K562 (cell line): ENCODE data around the gene PEX11B. TPM values are rescaled to one million over a fixed set of nuclear protein-coding genes. Genes with fewer than 3 reads are reported as not detected.

Experiments used
- ATF7 ChIP-seq: fragments of 450-650 bp; IDR thresholded peaks from 2 replicates; pipeline ENCODE4 v1.7.1; 2014; ENCODE audit warnings: mild to moderate bottlenecking, moderate library complexity
- BHLHE40 ChIP-seq: IDR thresholded peaks from 2 replicates; pipeline ENCODE4 v1.6.1; 2011; ENCODE audit warnings: low read length, improper control_type of control experiment
- ETV1 ChIP-seq: fragments of 450-650 bp; conservative IDR thresholded peaks from 2 replicates; pipeline ENCODE4 v1.6.1; 2016; ENCODE audit warnings: missing genetic modification characterization, control low read depth, low read depth, missing compliant biosample characterization
- GABPB1 ChIP-seq: sonication (generic); formaldehyde crosslinking; IDR thresholded peaks from 2 replicates; pipeline ENCODE4 v1.8.0; 2022; ENCODE audit warnings: mild to moderate bottlenecking, missing genetic modification reagents
- NBN ChIP-seq: fragments of 450-650 bp; IDR thresholded peaks from 2 replicates; pipeline ENCODE4 v1.6.1; 2016; ENCODE audit warnings: low read depth, mild to moderate bottlenecking
- NR2F6 ChIP-seq: fragments of 450-650 bp; formaldehyde crosslinking; IDR thresholded peaks from 2 replicates; pipeline ENCODE4 v1.4.0; 2020; ENCODE audit warnings: mild to moderate bottlenecking
- NRF1 ChIP-seq, 2 experiments: fragments of 450-650 bp; IDR thresholded peaks in 1 of 2; conservative IDR thresholded peaks in 1 of 2; 2 replicates each; pipeline ENCODE4 v1.6.1; 2014; ENCODE audit warnings: mild to moderate bottlenecking in 2 of 2
- PHTF2 ChIP-seq: fragments of 250-450 bp; sonication (Bioruptor Pico); IDR thresholded peaks from 2 replicates; pipeline ENCODE4 v1.5.0; 2021; ENCODE audit warnings: mild to moderate bottlenecking
- THRAP3 ChIP-seq: fragments of 450-650 bp; IDR thresholded peaks from 2 replicates; pipeline ENCODE4 v1.6.1; 2016; ENCODE audit warnings: mild to moderate bottlenecking, inconsistent platforms, borderline replicate concordance
- ZNF551 ChIP-seq: fragments of 250-450 bp; sonication (Bioruptor Pico); IDR thresholded peaks from 2 replicates; pipeline ENCODE4 v1.5.0; 2021; ENCODE audit warnings: mild to moderate bottlenecking, moderate library complexity
- polyA plus RNA-seq, 8 experiments: library from polyadenylated mRNA; depleted of rRNA in 4 of 8; stranded (reverse) in 5 of 8; unstranded in 3 of 8; fragments of >200 nt; fragmentation: Nextera tagmentation in 2 of 8; fragmentation: Illumina TruSeq in 1 of 8; extraction: Ambion mirVana in 2 of 8; extraction: Trizol in 1 of 8; gene quantifications; 2 replicates each; pipeline versions ENCODE4 v1.2.1 to v1.2.3, GENCODE V29; 2011 to 2014; ENCODE audit warnings: inconsistent platforms in 1 of 8, missing spikeins in 1 of 8
- total RNA-seq, 7 experiments: library from RNA; depleted of rRNA in 6 of 7; stranded (reverse); fragments of >200 nt in 6 of 7; fragmentation: Illumina TruSeq in 2 of 7; extraction: Trizol in 2 of 7; gene quantifications; 2 replicates each; pipeline versions ENCODE4 v1.2.1 to v1.2.3, GENCODE V29; 2011 to 2021; ENCODE audit warnings: low replicate concordance in 1 of 7
- TF ChIP-seq, protein P1 (sequence below): fragments of 450-650 bp; IDR thresholded peaks from 2 replicates; pipeline ENCODE4 v1.7.1; 2018; ENCODE audit warnings: mild to moderate bottlenecking, low read depth; ENCODE audit not compliant: partially characterized antibody
- TF ChIP-seq, protein P2 (sequence below): sonication (generic); formaldehyde crosslinking; IDR thresholded peaks from 2 replicates; pipeline ENCODE4 v1.9.0; 2022; ENCODE audit warnings: mild to moderate bottlenecking, missing genetic modification reagents
- TF ChIP-seq, protein P3 (sequence below): fragments of 450-650 bp; IDR thresholded peaks from 2 replicates; pipeline ENCODE4 v1.6.1; 2016; ENCODE audit warnings: mild to moderate bottlenecking, moderate library complexity

PEX11B gene
- total and polyA plus RNA-seq, 9 of the 15 experiments (the other 6 are each of a cell fraction or from before 2014, with no cell fraction given) = 13.2 to 60.0 (median 21.7) TPM

DNA sequence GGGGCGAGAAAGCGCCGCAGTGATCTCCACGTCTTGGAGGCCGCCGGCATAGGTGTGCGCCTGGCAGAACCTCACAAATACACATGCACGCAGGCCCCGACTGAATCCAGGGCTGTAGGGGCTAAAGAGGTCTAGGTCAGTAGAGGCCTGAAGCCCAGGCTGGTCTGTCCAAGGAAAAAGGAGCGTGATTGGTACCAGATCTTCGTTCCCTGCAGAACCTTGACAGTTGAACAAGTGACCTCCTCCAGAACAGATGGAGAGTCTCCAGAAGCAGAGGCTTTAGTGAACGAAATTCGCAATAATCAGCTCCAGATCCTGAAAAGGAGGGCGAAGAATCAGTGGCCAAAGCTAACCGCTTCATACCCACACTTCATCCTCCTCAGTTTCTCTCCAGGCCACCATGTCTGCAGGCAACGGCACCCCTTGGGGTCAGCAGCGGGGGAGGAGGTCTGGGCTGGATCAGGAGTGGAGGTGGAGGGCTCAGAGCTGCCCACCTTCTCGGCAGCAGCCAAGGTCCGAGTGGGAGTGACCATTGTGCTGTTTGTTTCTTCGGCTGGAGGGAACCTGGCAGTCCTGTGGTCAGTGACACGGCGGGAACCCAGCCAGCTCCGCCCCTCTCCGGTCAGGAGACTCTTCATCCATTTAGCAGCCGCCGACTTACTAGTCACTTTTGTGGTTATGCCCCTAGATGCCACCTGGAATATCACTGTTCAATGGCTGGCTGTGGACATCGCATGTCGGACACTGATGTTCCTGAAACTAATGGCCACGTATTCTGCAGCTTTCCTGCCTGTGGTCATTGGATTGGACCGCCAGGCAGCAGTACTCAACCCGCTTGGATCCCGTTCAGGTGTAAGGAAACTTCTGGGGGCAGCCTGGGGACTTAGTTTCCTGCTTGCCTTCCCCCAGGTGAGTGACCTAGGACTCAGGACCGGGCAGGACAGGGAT, 749 bp upstream of the PEX11B start (continued):
- TF ChIP-seq, protein P1, sequence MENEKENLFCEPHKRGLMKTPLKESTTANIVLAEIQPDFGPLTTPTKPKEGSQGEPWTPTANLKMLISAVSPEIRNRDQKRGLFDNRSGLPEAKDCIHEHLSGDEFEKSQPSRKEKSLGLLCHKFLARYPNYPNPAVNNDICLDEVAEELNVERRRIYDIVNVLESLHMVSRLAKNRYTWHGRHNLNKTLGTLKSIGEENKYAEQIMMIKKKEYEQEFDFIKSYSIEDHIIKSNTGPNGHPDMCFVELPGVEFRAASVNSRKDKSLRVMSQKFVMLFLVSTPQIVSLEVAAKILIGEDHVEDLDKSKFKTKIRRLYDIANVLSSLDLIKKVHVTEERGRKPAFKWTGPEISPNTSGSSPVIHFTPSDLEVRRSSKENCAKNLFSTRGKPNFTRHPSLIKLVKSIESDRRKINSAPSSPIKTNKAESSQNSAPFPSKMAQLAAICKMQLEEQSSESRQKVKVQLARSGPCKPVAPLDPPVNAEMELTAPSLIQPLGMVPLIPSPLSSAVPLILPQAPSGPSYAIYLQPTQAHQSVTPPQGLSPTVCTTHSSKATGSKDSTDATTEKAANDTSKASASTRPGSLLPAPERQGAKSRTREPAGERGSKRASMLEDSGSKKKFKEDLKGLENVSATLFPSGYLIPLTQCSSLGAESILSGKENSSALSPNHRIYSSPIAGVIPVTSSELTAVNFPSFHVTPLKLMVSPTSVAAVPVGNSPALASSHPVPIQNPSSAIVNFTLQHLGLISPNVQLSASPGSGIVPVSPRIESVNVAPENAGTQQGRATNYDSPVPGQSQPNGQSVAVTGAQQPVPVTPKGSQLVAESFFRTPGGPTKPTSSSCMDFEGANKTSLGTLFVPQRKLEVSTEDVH = peak; percentile 58
- TF ChIP-seq, protein P2, sequence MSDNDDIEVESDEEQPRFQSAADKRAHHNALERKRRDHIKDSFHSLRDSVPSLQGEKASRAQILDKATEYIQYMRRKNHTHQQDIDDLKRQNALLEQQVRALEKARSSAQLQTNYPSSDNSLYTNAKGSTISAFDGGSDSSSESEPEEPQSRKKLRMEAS (CRISPR knock-in tag) = 0 out of 2 replicates have a peak, but pooled peaks have one; percentile 17
- TF ChIP-seq NR2F6 (CRISPR knock-in tag) = 0 out of 2 replicates have a peak, but pooled peaks have one; percentile 29
- TF ChIP-seq ETV1 (tag) = no peak
- TF ChIP-seq NRF1 (conservative IDR thresholded peaks at IDR 0.05 in 1 of 2, IDR thresholded peaks at IDR 0.05 in 1 of 2) = peak; percentile 42 to 58; a peak in 3 of 4 replicates
- TF ChIP-seq GABPB1 (CRISPR knock-in tag) = peak; percentile 43; the same call in 1 of the 2 replicates
- TF ChIP-seq PHTF2 (CRISPR knock-in tag) = no peak
- TF ChIP-seq ATF7 = no peak
- TF ChIP-seq THRAP3 = no peak
- TF ChIP-seq BHLHE40 = 0 out of 2 replicates have a peak, but pooled peaks have one; percentile 36
- no peak for TF ChIP-seq NBN
- TF ChIP-seq ZNF551 = no peak
- TF ChIP-seq, protein P3, sequence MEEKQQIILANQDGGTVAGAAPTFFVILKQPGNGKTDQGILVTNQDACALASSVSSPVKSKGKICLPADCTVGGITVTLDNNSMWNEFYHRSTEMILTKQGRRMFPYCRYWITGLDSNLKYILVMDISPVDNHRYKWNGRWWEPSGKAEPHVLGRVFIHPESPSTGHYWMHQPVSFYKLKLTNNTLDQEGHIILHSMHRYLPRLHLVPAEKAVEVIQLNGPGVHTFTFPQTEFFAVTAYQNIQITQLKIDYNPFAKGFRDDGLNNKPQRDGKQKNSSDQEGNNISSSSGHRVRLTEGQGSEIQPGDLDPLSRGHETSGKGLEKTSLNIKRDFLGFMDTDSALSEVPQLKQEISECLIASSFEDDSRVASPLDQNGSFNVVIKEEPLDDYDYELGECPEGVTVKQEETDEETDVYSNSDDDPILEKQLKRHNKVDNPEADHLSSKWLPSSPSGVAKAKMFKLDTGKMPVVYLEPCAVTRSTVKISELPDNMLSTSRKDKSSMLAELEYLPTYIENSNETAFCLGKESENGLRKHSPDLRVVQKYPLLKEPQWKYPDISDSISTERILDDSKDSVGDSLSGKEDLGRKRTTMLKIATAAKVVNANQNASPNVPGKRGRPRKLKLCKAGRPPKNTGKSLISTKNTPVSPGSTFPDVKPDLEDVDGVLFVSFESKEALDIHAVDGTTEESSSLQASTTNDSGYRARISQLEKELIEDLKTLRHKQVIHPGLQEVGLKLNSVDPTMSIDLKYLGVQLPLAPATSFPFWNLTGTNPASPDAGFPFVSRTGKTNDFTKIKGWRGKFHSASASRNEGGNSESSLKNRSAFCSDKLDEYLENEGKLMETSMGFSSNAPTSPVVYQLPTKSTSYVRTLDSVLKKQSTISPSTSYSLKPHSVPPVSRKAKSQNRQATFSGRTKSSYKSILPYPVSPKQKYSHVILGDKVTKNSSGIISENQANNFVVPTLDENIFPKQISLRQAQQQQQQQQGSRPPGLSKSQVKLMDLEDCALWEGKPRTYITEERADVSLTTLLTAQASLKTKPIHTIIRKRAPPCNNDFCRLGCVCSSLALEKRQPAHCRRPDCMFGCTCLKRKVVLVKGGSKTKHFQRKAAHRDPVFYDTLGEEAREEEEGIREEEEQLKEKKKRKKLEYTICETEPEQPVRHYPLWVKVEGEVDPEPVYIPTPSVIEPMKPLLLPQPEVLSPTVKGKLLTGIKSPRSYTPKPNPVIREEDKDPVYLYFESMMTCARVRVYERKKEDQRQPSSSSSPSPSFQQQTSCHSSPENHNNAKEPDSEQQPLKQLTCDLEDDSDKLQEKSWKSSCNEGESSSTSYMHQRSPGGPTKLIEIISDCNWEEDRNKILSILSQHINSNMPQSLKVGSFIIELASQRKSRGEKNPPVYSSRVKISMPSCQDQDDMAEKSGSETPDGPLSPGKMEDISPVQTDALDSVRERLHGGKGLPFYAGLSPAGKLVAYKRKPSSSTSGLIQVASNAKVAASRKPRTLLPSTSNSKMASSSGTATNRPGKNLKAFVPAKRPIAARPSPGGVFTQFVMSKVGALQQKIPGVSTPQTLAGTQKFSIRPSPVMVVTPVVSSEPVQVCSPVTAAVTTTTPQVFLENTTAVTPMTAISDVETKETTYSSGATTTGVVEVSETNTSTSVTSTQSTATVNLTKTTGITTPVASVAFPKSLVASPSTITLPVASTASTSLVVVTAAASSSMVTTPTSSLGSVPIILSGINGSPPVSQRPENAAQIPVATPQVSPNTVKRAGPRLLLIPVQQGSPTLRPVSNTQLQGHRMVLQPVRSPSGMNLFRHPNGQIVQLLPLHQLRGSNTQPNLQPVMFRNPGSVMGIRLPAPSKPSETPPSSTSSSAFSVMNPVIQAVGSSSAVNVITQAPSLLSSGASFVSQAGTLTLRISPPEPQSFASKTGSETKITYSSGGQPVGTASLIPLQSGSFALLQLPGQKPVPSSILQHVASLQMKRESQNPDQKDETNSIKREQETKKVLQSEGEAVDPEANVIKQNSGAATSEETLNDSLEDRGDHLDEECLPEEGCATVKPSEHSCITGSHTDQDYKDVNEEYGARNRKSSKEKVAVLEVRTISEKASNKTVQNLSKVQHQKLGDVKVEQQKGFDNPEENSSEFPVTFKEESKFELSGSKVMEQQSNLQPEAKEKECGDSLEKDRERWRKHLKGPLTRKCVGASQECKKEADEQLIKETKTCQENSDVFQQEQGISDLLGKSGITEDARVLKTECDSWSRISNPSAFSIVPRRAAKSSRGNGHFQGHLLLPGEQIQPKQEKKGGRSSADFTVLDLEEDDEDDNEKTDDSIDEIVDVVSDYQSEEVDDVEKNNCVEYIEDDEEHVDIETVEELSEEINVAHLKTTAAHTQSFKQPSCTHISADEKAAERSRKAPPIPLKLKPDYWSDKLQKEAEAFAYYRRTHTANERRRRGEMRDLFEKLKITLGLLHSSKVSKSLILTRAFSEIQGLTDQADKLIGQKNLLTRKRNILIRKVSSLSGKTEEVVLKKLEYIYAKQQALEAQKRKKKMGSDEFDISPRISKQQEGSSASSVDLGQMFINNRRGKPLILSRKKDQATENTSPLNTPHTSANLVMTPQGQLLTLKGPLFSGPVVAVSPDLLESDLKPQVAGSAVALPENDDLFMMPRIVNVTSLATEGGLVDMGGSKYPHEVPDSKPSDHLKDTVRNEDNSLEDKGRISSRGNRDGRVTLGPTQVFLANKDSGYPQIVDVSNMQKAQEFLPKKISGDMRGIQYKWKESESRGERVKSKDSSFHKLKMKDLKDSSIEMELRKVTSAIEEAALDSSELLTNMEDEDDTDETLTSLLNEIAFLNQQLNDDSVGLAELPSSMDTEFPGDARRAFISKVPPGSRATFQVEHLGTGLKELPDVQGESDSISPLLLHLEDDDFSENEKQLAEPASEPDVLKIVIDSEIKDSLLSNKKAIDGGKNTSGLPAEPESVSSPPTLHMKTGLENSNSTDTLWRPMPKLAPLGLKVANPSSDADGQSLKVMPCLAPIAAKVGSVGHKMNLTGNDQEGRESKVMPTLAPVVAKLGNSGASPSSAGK = no peak
